K562 (cell line): ENCODE measurements around the gene PATL1. TPM values are rescaled to one million over a fixed set of nuclear protein-coding genes. Genes with fewer than 3 reads are reported as not detected.

Experiments
- CBX5 ChIP-seq: IDR thresholded peaks from 2 replicates; pipeline ENCODE4 v1.6.1; 2014; ENCODE audit warnings: low read depth, borderline replicate concordance
- CHD1 ChIP-seq: fragments of 200-600 bp; sonication (generic); IDR thresholded peaks from one replicate; pipeline ENCODE4 v1.6.1; 2012; ENCODE audit warnings: mild to moderate bottlenecking, moderate library complexity, low read length, inconsistent platforms
- COPS2 ChIP-seq: fragments of 450-650 bp; conservative IDR thresholded peaks from 2 replicates; pipeline ENCODE4 v1.6.1; 2016; ENCODE audit warnings: mild to moderate bottlenecking, moderate library complexity
- CREBBP ChIP-seq: IDR thresholded peaks from one replicate; pipeline ENCODE4 v1.6.1; 2012; ENCODE audit warnings: low read depth, mild to moderate bottlenecking, control low read depth, inconsistent platforms, low read length
- CXXC5 ChIP-seq: fragments of 250-450 bp; sonication (Bioruptor Pico); IDR thresholded peaks from 2 replicates; pipeline ENCODE4 v1.8.0; 2022; ENCODE audit warnings: inconsistent platforms, mild to moderate bottlenecking, moderate library complexity
- ELF2 ChIP-seq: fragments of 250-450 bp; sonication (Bioruptor Pico); IDR thresholded peaks from 2 replicates; pipeline ENCODE4 v1.5.0; 2021; ENCODE audit warnings: mild to moderate bottlenecking
- ETV5 ChIP-seq: sonication (generic); formaldehyde crosslinking; IDR thresholded peaks from 2 replicates; pipeline ENCODE4 v1.4.0; 2020; ENCODE audit warnings: low read depth, mild to moderate bottlenecking, missing genetic modification reagents
- ETV6 ChIP-seq, 3 experiments: fragments of 150-350 bp in 1 of 3; sonication (generic) in 1 of 3; formaldehyde crosslinking in 1 of 3; IDR thresholded peaks; 2 replicates each; pipeline versions ENCODE4 v1.6.1 to v1.8.0; 2014 to 2022; ENCODE audit warnings: borderline replicate concordance in 2 of 3, low read depth in 2 of 3, antibody characterized with exemption in 1 of 3, low read length in 1 of 3, mild to moderate bottlenecking in 1 of 3, missing genetic modification reagents in 1 of 3
- FOXK1 ChIP-seq: sonication (generic); formaldehyde crosslinking; IDR thresholded peaks from 2 replicates; pipeline ENCODE4 v1.8.0; 2022; ENCODE audit warnings: missing genetic modification reagents, mild to moderate bottlenecking, borderline replicate concordance
- HDAC8 ChIP-seq: fragments of 450-650 bp; IDR thresholded peaks from 2 replicates; pipeline ENCODE4 v1.6.1; 2016; ENCODE audit warnings: mild to moderate bottlenecking, missing genetic modification characterization, moderate library complexity, missing compliant biosample characterization
- HMG20A ChIP-seq: fragments of 450-650 bp; formaldehyde crosslinking; conservative IDR thresholded peaks from 2 replicates; pipeline ENCODE4 v1.4.0; 2020; ENCODE audit warnings: mild to moderate bottlenecking, mixed read lengths
- KLF13 ChIP-seq: fragments of 450-650 bp; IDR thresholded peaks from 2 replicates; pipeline ENCODE4 v1.6.1; 2016; ENCODE audit warnings: missing genetic modification characterization, low read depth, mild to moderate bottlenecking, missing compliant biosample characterization, moderate library complexity, borderline replicate concordance
- MEF2D ChIP-seq: conservative IDR thresholded peaks from 2 replicates; pipeline ENCODE4 v1.6.1; 2016; ENCODE audit warnings: low read depth, missing genetic modification characterization, missing compliant biosample characterization
- MTA1 ChIP-seq: fragments of 450-650 bp; IDR thresholded peaks from 2 replicates; pipeline ENCODE4 v1.6.1; 2017; ENCODE audit warnings: borderline replicate concordance
- NR4A1 ChIP-seq, 2 experiments: fragments of 250-450 bp in 1 of 2; fragments of 450-650 bp in 1 of 2; sonication (Bioruptor Pico) in 1 of 2; IDR thresholded peaks; 2 replicates each; pipeline versions ENCODE4 v1.4.0 to v1.6.1; 2016 to 2020; ENCODE audit warnings: mild to moderate bottlenecking in 2 of 2, missing compliant biosample characterization in 1 of 2, missing genetic modification characterization in 1 of 2, moderate library complexity in 1 of 2
- POLR2G ChIP-seq: fragments of 200-400 bp; formaldehyde crosslinking; IDR thresholded peaks from 2 replicates; pipeline ENCODE4 v1.6.1; 2017; ENCODE audit warnings: low read depth, mild to moderate bottlenecking, antibody characterized with exemption, low read length, moderate library complexity
- RFX7 ChIP-seq: fragments of 250-450 bp; sonication (Bioruptor Pico); IDR thresholded peaks from 2 replicates; pipeline ENCODE4 v1.5.1; 2021; ENCODE audit warnings: mild to moderate bottlenecking
- SMARCA5 ChIP-seq: fragments of 450-650 bp; IDR thresholded peaks from 2 replicates; pipeline ENCODE4 v1.6.1; 2016
- SOX6 ChIP-seq: fragments of 450-650 bp; IDR thresholded peaks from 2 replicates; pipeline ENCODE4 v1.6.1; 2014; ENCODE audit warnings: mild to moderate bottlenecking
- YBX1 ChIP-seq: fragments of 450-650 bp; IDR thresholded peaks from 2 replicates; pipeline ENCODE4 v1.7.1; 2016; ENCODE audit warnings: mild to moderate bottlenecking
- ZNF232 ChIP-seq: sonication (generic); formaldehyde crosslinking; IDR thresholded peaks from 2 replicates; pipeline ENCODE4 v1.8.0; 2022; ENCODE audit warnings: mild to moderate bottlenecking, missing genetic modification reagents
- polyA plus RNA-seq, 8 experiments: library from polyadenylated mRNA; depleted of rRNA in 4 of 8; stranded (reverse) in 5 of 8; unstranded in 3 of 8; fragments of >200 nt; fragmentation: Nextera tagmentation in 2 of 8; fragmentation: Illumina TruSeq in 1 of 8; extraction: Ambion mirVana in 2 of 8; extraction: Trizol in 1 of 8; gene quantifications; 2 replicates each; pipeline versions ENCODE4 v1.2.1 to v1.2.3, GENCODE V29; 2011 to 2014; ENCODE audit warnings: inconsistent platforms in 1 of 8, missing spikeins in 1 of 8
- total RNA-seq, 7 experiments: library from RNA; depleted of rRNA in 6 of 7; stranded (reverse); fragments of >200 nt in 6 of 7; fragmentation: Illumina TruSeq in 2 of 7; extraction: Trizol in 2 of 7; gene quantifications; 2 replicates each; pipeline versions ENCODE4 v1.2.1 to v1.2.3, GENCODE V29; 2011 to 2021; ENCODE audit warnings: low replicate concordance in 1 of 7
- TF ChIP-seq, protein P1 (sequence below): fragments of 450-650 bp; formaldehyde crosslinking; IDR thresholded peaks from 2 replicates; pipeline ENCODE4 v1.4.0; 2020; ENCODE audit warnings: mild to moderate bottlenecking, moderate library complexity
- TF ChIP-seq, protein P2 (sequence below): fragments of 200-400 bp; formaldehyde crosslinking; IDR thresholded peaks from 2 replicates; pipeline ENCODE4 v1.6.1; 2017; ENCODE audit warnings: mild to moderate bottlenecking, low read depth, low read length, moderate library complexity
- TF ChIP-seq, protein P3 (sequence below): sonication (generic); formaldehyde crosslinking; IDR thresholded peaks from 2 replicates; pipeline ENCODE4 v1.8.1; 2023; ENCODE audit warnings: mild to moderate bottlenecking, missing genetic modification reagents, moderate library complexity

PATL1 gene
- total and polyA plus RNA-seq, 9 of the 15 experiments (the other 6 are each of a cell fraction or from before 2014, with no cell fraction given), result 3.2 to 48.0 (median 16.4) TPM

- no peak for TF ChIP-seq NR4A1 (CRISPR knock-in tag; IDR thresholded peaks at IDR 0.05)
- no peak for TF ChIP-seq NR4A1 (tag; IDR thresholded peaks at IDR 0.05)
- no peak; the same call in 1 of the 2 replicates for TF ChIP-seq ELF2 (CRISPR knock-in tag)
- TF ChIP-seq ETV5, result peak; percentile 81
- TF ChIP-seq COPS2, result no peak
- TF ChIP-seq, protein P1, sequence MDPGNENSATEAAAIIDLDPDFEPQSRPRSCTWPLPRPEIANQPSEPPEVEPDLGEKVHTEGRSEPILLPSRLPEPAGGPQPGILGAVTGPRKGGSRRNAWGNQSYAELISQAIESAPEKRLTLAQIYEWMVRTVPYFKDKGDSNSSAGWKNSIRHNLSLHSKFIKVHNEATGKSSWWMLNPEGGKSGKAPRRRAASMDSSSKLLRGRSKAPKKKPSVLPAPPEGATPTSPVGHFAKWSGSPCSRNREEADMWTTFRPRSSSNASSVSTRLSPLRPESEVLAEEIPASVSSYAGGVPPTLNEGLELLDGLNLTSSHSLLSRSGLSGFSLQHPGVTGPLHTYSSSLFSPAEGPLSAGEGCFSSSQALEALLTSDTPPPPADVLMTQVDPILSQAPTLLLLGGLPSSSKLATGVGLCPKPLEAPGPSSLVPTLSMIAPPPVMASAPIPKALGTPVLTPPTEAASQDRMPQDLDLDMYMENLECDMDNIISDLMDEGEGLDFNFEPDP (CRISPR knock-in tag), result no peak
- no peak for TF ChIP-seq SMARCA5
- TF ChIP-seq HDAC8 (tag), result no peak
- peak; percentile 96 for TF ChIP-seq MTA1
- TF ChIP-seq ZNF232 (CRISPR knock-in tag), result no peak
- no peak for TF ChIP-seq KLF13 (tag)
- no peak for TF ChIP-seq RFX7
- no peak for TF ChIP-seq ETV6 (IDR thresholded peaks at IDR 0.05; ENCODE audit: borderline replicate concordance in 1 of 2, low read depth in 2 of 2, low read length in 1 of 2)
- TF ChIP-seq ETV6 (CRISPR knock-in tag; IDR thresholded peaks at IDR 0.05; ENCODE audit: borderline replicate concordance), result no peak
- TF ChIP-seq CXXC5, result peak; percentile 79
- no peak for TF ChIP-seq CHD1
- TF ChIP-seq CBX5, result no peak
- TF ChIP-seq POLR2G, result peak; percentile 85
- no peak for TF ChIP-seq YBX1
- TF ChIP-seq CREBBP, result no peak
- no peak for TF ChIP-seq FOXK1 (CRISPR knock-in tag)
- TF ChIP-seq, protein P2, sequence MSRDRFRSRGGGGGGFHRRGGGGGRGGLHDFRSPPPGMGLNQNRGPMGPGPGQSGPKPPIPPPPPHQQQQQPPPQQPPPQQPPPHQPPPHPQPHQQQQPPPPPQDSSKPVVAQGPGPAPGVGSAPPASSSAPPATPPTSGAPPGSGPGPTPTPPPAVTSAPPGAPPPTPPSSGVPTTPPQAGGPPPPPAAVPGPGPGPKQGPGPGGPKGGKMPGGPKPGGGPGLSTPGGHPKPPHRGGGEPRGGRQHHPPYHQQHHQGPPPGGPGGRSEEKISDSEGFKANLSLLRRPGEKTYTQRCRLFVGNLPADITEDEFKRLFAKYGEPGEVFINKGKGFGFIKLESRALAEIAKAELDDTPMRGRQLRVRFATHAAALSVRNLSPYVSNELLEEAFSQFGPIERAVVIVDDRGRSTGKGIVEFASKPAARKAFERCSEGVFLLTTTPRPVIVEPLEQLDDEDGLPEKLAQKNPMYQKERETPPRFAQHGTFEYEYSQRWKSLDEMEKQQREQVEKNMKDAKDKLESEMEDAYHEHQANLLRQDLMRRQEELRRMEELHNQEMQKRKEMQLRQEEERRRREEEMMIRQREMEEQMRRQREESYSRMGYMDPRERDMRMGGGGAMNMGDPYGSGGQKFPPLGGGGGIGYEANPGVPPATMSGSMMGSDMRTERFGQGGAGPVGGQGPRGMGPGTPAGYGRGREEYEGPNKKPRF, result no peak
- no peak for TF ChIP-seq HMG20A (CRISPR knock-in tag)
- no peak for TF ChIP-seq MEF2D (tag)
- TF ChIP-seq SOX6, result 0 out of 2 replicates have a peak, but pooled peaks have one; percentile 57
- TF ChIP-seq, protein P3, sequence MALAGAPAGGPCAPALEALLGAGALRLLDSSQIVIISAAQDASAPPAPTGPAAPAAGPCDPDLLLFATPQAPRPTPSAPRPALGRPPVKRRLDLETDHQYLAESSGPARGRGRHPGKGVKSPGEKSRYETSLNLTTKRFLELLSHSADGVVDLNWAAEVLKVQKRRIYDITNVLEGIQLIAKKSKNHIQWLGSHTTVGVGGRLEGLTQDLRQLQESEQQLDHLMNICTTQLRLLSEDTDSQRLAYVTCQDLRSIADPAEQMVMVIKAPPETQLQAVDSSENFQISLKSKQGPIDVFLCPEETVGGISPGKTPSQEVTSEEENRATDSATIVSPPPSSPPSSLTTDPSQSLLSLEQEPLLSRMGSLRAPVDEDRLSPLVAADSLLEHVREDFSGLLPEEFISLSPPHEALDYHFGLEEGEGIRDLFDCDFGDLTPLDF (CRISPR knock-in tag), result peak; percentile 74
Observed at GRCh38 chr11:59668950-59669610, at the start of gene PATL1 (continued).
